HG03439 (cell line): ENCODE data around the gene ACOT12.
A peak's percentile ranks its signal among the peaks of the same experiment; 100 is the strongest.
"Not testable (repeated sequence)": the region's sequence is repeated elsewhere in the genome, so short reads cannot be mapped to it uniquely, and the experiment has no call there.

Experiments used
- ATAC-seq: cut with Tn5 transposase; IDR thresholded peaks from one replicate; pipeline ENCODE4 v1.9.1; 2021; ENCODE audit warnings: mild to moderate bottlenecking, moderate library complexity; ENCODE audit not compliant: unreplicated experiment

The ACOT12 gene

GRCh38 chr5:81345411-81346003, 48.4 kb downstream of the ACOT12 start:
- no peak for ATAC-seq

- ATAC-seq: no peak
Observed at GRCh38 chr5:81344736-81345135, 49.2 kb downstream of the ACOT12 start.

- ATAC-seq: not testable (repeated sequence)
Observed at GRCh38 chr5:81338213-81338612, 55.7 kb downstream of the ACOT12 start.

GRCh38 chr5:81337803-81338202, 56.1 kb downstream of the ACOT12 start:
- ATAC-seq: no peak

GRCh38 chr5:81336556-81336955, 57.4 kb downstream of the ACOT12 start:
- no peak for ATAC-seq

GRCh38 chr5:81335946-81336345, 58.0 kb downstream of the ACOT12 start:
- no peak for ATAC-seq

- ATAC-seq: no peak
Observed at GRCh38 chr5:81334304-81335061, 59.5 kb downstream of the ACOT12 start.

- ATAC-seq: no peak
Observed at GRCh38 chr5:81326554-81326953, 67.4 kb downstream of the ACOT12 start.

- ATAC-seq: no peak
Observed at GRCh38 chr5:81317536-81317935, 76.4 kb downstream of the ACOT12 start.

- no peak for ATAC-seq
Observed at GRCh38 chr5:81316571-81316970, 77.4 kb downstream of the ACOT12 start.

- ATAC-seq: no peak
Observed at GRCh38 chr5:81315830-81316229, 78.1 kb downstream of the ACOT12 start.

- no peak for ATAC-seq
Observed at GRCh38 chr5:81315336-81315735, 78.6 kb downstream of the ACOT12 start.

GRCh38 chr5:81314581-81314980, 79.4 kb downstream of the ACOT12 start:
- no peak for ATAC-seq

- ATAC-seq: no peak
Observed at GRCh38 chr5:81313686-81314085, 80.2 kb downstream of the ACOT12 start.

- no peak for ATAC-seq
Observed at GRCh38 chr5:81313278-81313677, 80.7 kb downstream of the ACOT12 start.

GRCh38 chr5:81310402-81311063, 83.4 kb downstream of the ACOT12 start:
- no peak for ATAC-seq

- ATAC-seq: no peak
Observed at GRCh38 chr5:81308836-81309235, 85.1 kb downstream of the ACOT12 start.

GRCh38 chr5:81305785-81306184, 88.1 kb downstream of the ACOT12 start:
- ATAC-seq: no peak

GRCh38 chr5:81303563-81303962, 90.4 kb downstream of the ACOT12 start:
- ATAC-seq: no peak

- ATAC-seq: no peak
Observed at GRCh38 chr5:81302596-81302995, 91.3 kb downstream of the ACOT12 start.

GRCh38 chr5:81301271-81302015, 92.5 kb downstream of the ACOT12 start, which contains the start of gene ZCCHC9:
Gene ZCCHC9 (plus strand): TSS chr5:81301587. CDS start chr5:81304758, 3,171 bp downstream.
- ATAC-seq: peak; percentile 97
